Measurements from ENCODE around the gene NXPH1. TPM values are rescaled to one million over a fixed set of nuclear protein-coding genes. Genes with fewer than 3 reads are reported as not detected.

NXPH1 gene
- total and polyA plus RNA-seq, 2 experiments from 2014 or later: 0.45 to 3.0 TPM

DNA sequence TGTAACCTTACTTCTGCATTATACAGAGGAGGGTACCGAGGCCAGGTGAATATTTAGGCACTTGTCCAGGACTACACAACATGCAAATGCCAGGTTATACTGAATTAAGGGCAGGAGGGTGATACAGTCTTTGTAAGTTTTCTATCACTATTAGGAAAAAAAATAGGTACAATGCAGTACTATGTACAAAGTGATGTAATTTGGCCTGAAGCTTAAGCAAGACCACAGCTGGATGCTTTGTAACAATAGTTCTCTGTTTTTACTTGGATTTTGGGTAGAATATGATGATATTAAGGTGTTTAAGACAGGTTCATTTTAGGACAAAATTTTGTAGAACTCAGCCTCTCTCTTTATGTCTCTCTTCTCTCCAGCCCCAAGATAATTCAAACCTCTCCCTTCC is 2.8 kb upstream of the NXPH1 start:
- Histone ChIP-seq H3K27me3 (ENCODE audit: insufficient read depth) (peaks cover 56% of the 10 kb centered on the region), H4K20me1 (replicated peaks; ENCODE audit: insufficient read depth) (no peaks in the 10 kb centered on the region), H3K4me2 (no peak overlapping the region), H3K9me2 (ENCODE audit: insufficient read depth) (0 out of 2 replicates have a peak, but pooled peaks cover 3% of the 10 kb centered on the region), H3K4me3 (no peak overlapping the region), H3K4me1 (ENCODE audit: insufficient read depth) (peaks cover 12% of the 10 kb centered on the region), H2AFZ (no peak overlapping the region), H3K79me2 (replicated peaks; ENCODE audit: insufficient read depth) (no peaks in the 10 kb centered on the region), H3K36me3 (ENCODE audit: insufficient read depth) (no peaks in the 10 kb centered on the region), H3K27ac (ENCODE audit: low read depth) (no peak overlapping the region), H3F3A (replicated peaks; ENCODE audit: low read depth) (peaks cover 7% of the 10 kb centered on the region; the same call in 1 of the 2 replicates)
- Mint-ChIP-seq H3K4me3 (no peak overlapping the region), H3K9me3 (no peaks in the 10 kb centered on the region; the same call in 2 of the 3 replicates), H3K36me3 (ENCODE audit: low read depth) (no peaks in the 10 kb centered on the region; the same call in 2 of the 3 replicates), H3K27ac (no peak overlapping the region), H3K4me1 (peaks cover 16% of the 10 kb centered on the region), H3K27me3 (ENCODE audit: insufficient read depth, low read depth, poor library complexity) (peaks cover 37% of the 10 kb centered on the region)
- TF ChIP-seq POLR2AphosphoS5 (IDR thresholded peaks at IDR 0.05; ENCODE audit: low read depth) (no peak), NANOG (IDR thresholded peaks at IDR 0.05; ENCODE audit: borderline replicate concordance) (no peak), STAT1 (IDR thresholded peaks at IDR 0.05; ENCODE audit: unreplicated experiment) (no peak), JUNB (IDR thresholded peaks at IDR 0.05; ENCODE audit: unreplicated experiment) (no peak)
- DNase-seq (ENCODE audit: low spot score): no peak
- ATAC-seq: no peak

DNA sequence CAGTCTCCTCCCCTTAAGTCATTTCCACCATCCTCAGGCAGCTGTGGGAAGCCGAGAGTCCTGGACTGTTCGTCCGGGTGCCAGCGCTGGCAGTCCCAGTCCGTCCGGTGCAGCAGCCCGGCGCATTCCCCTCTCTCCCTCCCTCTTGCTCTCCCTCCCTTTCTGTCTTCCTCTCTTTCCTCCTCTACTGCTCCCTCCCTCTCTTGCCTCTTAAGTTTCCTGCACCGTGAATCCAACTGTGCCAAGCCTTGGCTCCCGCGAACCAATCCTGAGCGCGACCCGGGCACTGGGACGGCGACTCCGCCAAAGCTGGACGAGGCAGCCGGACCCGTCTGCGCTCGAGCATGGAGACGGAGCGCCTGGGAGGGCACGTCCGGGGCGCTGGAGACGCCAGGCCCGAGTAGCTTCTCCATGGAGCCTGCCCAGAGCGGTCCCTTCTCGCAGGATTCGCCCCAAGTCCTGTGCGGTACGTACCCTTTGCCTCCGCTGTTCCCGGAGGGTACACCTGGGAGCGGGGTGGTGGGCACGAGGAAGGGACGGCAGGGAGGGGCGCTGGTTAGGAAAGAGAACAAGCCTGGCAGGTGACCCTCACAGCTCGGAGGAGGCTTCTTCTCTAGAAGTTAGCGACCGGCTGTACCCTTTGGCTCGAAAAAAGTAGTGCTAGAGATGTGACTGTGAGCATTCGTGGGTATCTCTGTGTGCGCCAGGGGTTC is 1.0 kb downstream of the NXPH1 start:
- ATAC-seq (peak; percentile 42), DNase-seq (ENCODE audit: low spot score) (peak; percentile 80)
- H3K4me3 Mint-ChIP-seq: peak overlapping the region; percentile 74
- Histone ChIP-seq H3K36me3 (ENCODE audit: insufficient read depth) (no peaks in the 10 kb centered on the region), H3K79me2 (replicated peaks; ENCODE audit: insufficient read depth) (no peaks in the 10 kb centered on the region), H2AFZ (peak overlapping the region; percentile 94), H4K20me1 (replicated peaks; ENCODE audit: insufficient read depth) (no peaks in the 10 kb centered on the region), H3K27me3 (ENCODE audit: insufficient read depth) (peaks cover 94% of the 10 kb centered on the region), H3F3A (replicated peaks; ENCODE audit: low read depth) (peaks cover 10% of the 10 kb centered on the region; the same call in 1 of the 2 replicates), H3K4me1 (ENCODE audit: insufficient read depth) (peaks cover 44% of the 10 kb centered on the region), H3K4me3 (peak overlapping the region; percentile 89), H3K27ac (ENCODE audit: low read depth) (no peak overlapping the region), H3K9me2 (ENCODE audit: insufficient read depth) (no peaks in the 10 kb centered on the region), H3K4me2 (peak overlapping the region; percentile 99)
- H3K4me1 Mint-ChIP-seq: peaks cover 44% of the 10 kb centered on the region
- peaks cover 74% of the 10 kb centered on the region for H3K27me3 Mint-ChIP-seq (ENCODE audit: insufficient read depth, low read depth, poor library complexity)
- H3K36me3 Mint-ChIP-seq (ENCODE audit: low read depth): no peaks in the 10 kb centered on the region; the same call in 2 of the 3 replicates
- H3K27ac Mint-ChIP-seq: no peak overlapping the region
- TF ChIP-seq EZH2 (IDR thresholded peaks at IDR 0.05; ENCODE audit: low read depth, unreplicated experiment) (peak; percentile 67), EZH2phosphoT487 (IDR thresholded peaks at IDR 0.05; ENCODE audit: unreplicated experiment) (peak; percentile 26)
- TF ChIP-seq, protein P1, sequence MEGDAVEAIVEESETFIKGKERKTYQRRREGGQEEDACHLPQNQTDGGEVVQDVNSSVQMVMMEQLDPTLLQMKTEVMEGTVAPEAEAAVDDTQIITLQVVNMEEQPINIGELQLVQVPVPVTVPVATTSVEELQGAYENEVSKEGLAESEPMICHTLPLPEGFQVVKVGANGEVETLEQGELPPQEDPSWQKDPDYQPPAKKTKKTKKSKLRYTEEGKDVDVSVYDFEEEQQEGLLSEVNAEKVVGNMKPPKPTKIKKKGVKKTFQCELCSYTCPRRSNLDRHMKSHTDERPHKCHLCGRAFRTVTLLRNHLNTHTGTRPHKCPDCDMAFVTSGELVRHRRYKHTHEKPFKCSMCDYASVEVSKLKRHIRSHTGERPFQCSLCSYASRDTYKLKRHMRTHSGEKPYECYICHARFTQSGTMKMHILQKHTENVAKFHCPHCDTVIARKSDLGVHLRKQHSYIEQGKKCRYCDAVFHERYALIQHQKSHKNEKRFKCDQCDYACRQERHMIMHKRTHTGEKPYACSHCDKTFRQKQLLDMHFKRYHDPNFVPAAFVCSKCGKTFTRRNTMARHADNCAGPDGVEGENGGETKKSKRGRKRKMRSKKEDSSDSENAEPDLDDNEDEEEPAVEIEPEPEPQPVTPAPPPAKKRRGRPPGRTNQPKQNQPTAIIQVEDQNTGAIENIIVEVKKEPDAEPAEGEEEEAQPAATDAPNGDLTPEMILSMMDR (conservative IDR thresholded peaks at IDR 0.05; ENCODE audit: low read depth in 2 of 2): no peak
- no peaks in the 10 kb centered on the region; the same call in 2 of the 3 replicates for H3K9me3 Mint-ChIP-seq

DNA sequence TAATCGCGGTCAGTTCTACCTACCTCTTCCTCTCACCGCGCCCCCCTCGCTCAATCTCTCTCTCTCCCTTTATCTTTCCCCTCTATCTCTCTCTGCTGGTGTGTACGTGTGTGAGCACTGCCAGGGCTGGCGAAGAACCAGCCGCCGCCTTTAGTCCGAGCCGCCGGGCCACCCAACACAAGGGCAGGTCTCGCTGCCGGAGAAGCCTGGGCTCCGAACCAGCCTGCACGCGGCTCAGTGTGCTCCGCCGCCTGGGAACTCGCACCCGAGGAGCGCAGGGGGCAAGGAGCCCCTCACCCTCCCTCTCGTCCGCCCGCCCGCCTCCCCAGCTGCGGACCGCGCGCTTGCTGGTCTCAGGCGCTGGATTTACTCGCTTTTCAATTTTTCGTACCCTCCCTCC is 1.7 kb downstream of the NXPH1 start:
- H3K27ac ChIP-seq (ENCODE audit: low read depth): no peak overlapping the region
- H3K27me3 ChIP-seq (ENCODE audit: insufficient read depth): peaks cover 100% of the 10 kb centered on the region
- H3K4me1 ChIP-seq (ENCODE audit: insufficient read depth): peaks cover 50% of the 10 kb centered on the region
- DNase-seq (ENCODE audit: low spot score) (peak; percentile 61), ATAC-seq (peak; percentile 11)
- TF ChIP-seq EZH2 (IDR thresholded peaks at IDR 0.05; ENCODE audit: low read depth, unreplicated experiment) (peak; percentile 1), ZNF114 (CRISPR knock-in tag; IDR thresholded peaks at IDR 0.05) (no peak)
- peak overlapping the region; percentile 99 for H3K4me2 ChIP-seq
- Mint-ChIP-seq H3K4me1 (peaks cover 45% of the 10 kb centered on the region), H3K27ac (no peak overlapping the region), H3K9me3 (no peaks in the 10 kb centered on the region; the same call in 2 of the 3 replicates), H3K36me3 (ENCODE audit: low read depth) (no peaks in the 10 kb centered on the region; the same call in 2 of the 3 replicates), H3K27me3 (ENCODE audit: insufficient read depth, low read depth, poor library complexity) (peaks cover 80% of the 10 kb centered on the region), H3K4me3 (peak overlapping the region; percentile 74)
- H2AFZ ChIP-seq: peak overlapping the region; percentile 94
- no peaks in the 10 kb centered on the region for H3K36me3 ChIP-seq (ENCODE audit: insufficient read depth)
- peaks cover 10% of the 10 kb centered on the region; the same call in 1 of the 2 replicates for H3F3A ChIP-seq (replicated peaks; ENCODE audit: low read depth)
- no peaks in the 10 kb centered on the region for H3K79me2 ChIP-seq (replicated peaks; ENCODE audit: insufficient read depth)
- no peaks in the 10 kb centered on the region for H4K20me1 ChIP-seq (replicated peaks; ENCODE audit: insufficient read depth)
- H3K4me3 ChIP-seq: peak overlapping the region; percentile 89
- no peaks in the 10 kb centered on the region for H3K9me2 ChIP-seq (ENCODE audit: insufficient read depth)
